Endothelial cell of umbilical vein (primary cell): ENCODE results near the gene MOAP1. TPM values are rescaled to one million over a fixed set of nuclear protein-coding genes. Genes with fewer than 3 reads are reported as not detected.
"Not testable (repeated sequence)": the region's sequence is repeated elsewhere in the genome, so short reads cannot be mapped to it uniquely, and the experiment has no call there.

ENCODE experiments used
- BruUV-seq: library from RNA; stranded (reverse); fragments of 400-500 nt; replicated peaks from 2 replicates; lab custom pipeline; 2021; lab: Mats Ljungman, UMichigan
- CTCF ChIA-PET: fragments of 300-600, 350-600 bp; sonication (Branson Sonifier 250); formaldehyde crosslinking; loops from one replicate; lab custom pipeline; 2021; ENCODE audit warnings: antibody characterized with exemption, inconsistent platforms; lab: Charles Lee
- POLR2A ChIA-PET: fragments of 300-600, 350-600 bp; sonication (Branson Sonifier 250); formaldehyde crosslinking; loops from one replicate; lab custom pipeline; 2021; ENCODE audit warnings: antibody characterized with exemption, inconsistent platforms; lab: Charles Lee
- DNase-seq: peaks from one replicate; pipeline ENCODE4 v3.0.0-alpha.2; 2011; ENCODE audit warnings: low read depth, low spot score
- FAIRE-seq: peaks from 2 replicates; lab custom pipeline; 2011; peaks lifted over from hg19 to GRCh38; lab: Jason Lieb, UNC
- H2AFZ ChIP-seq: 2 replicates; pipeline ENCODE4 v1.6.0; 2012; ENCODE audit warnings: low read depth, low read length, control low read depth, inconsistent platforms
- H3K27ac ChIP-seq: 2 replicates; pipeline ENCODE4 v1.5.1; 2011; ENCODE audit warnings: low read depth, mild to moderate bottlenecking, control low read depth, low read length, moderate library complexity; ENCODE audit not compliant: insufficient read depth
- H3K27me3 ChIP-seq, 2 experiments: 2 replicates each; pipeline versions ENCODE4 v1.6.0 to v1.6.1; 2011; ENCODE audit warnings: low read length in 2 of 2, mixed read lengths in 1 of 2; ENCODE audit not compliant: control insufficient read depth in 2 of 2, insufficient read depth in 2 of 2
- H3K36me3 ChIP-seq, 2 experiments: 2 replicates in 1 of 2; 3 replicates in 1 of 2; pipeline ENCODE4 v1.5.1; 2011; ENCODE audit warnings: low read length in 2 of 2, mild to moderate bottlenecking in 1 of 2, moderate library complexity in 1 of 2; ENCODE audit not compliant: control insufficient read depth in 2 of 2, insufficient read depth in 2 of 2; ENCODE audit errors: extremely low read depth in 1 of 2
- H3K4me1 ChIP-seq: 3 replicates; pipeline ENCODE4 v1.5.1; 2011; ENCODE audit warnings: mild to moderate bottlenecking, low read length; ENCODE audit not compliant: control insufficient read depth, insufficient read depth; ENCODE audit errors: extremely low read depth
- H3K4me2 ChIP-seq: 2 replicates; pipeline ENCODE4 v1.6.1; 2011; ENCODE audit warnings: low read length, control low read depth, mixed read lengths; ENCODE audit not compliant: insufficient read depth
- H3K4me3 ChIP-seq, 3 experiments: fragments of 200-600 bp in 1 of 3; sonication (generic), shearing (Covaris generic) in 1 of 3; replicated peaks in 1 of 3; 2 replicates each; pipeline ENCODE4 v1.5.1; 2011 to 2016; ENCODE audit warnings: control low read depth in 3 of 3, low read length in 3 of 3, mild to moderate bottlenecking in 2 of 3, inconsistent platforms in 1 of 3, low read depth in 1 of 3, moderate library complexity in 1 of 3; ENCODE audit not compliant: insufficient read depth in 1 of 3
- H3K79me2 ChIP-seq: 2 replicates; pipeline ENCODE4 v1.6.0; 2012; ENCODE audit warnings: low read length, inconsistent platforms; ENCODE audit not compliant: control insufficient read depth, insufficient read depth
- H3K9ac ChIP-seq: replicated peaks from 2 replicates; pipeline ENCODE3; 2011; ENCODE audit warnings: low read length, control low read depth; ENCODE audit not compliant: insufficient read depth; ENCODE audit errors: extremely low read depth
- H3K9me1 ChIP-seq: replicated peaks from 3 replicates; pipeline ENCODE4 v1.6.0; 2011; ENCODE audit warnings: mild to moderate bottlenecking, low read length; ENCODE audit not compliant: control insufficient read depth, insufficient read depth; ENCODE audit errors: extremely low read depth
- H3K9me3 ChIP-seq: replicated peaks from 2 replicates; pipeline ENCODE4 v1.5.1; 2012; ENCODE audit warnings: low read length, inconsistent platforms; ENCODE audit not compliant: control insufficient read depth, insufficient read depth
- H4K20me1 ChIP-seq: replicated peaks from 2 replicates; pipeline ENCODE3; 2011; ENCODE audit warnings: mild to moderate bottlenecking, low read length; ENCODE audit not compliant: control insufficient read depth, insufficient read depth; ENCODE audit errors: extremely low read depth
- CTCF ChIP-seq, 2 donors: IDR thresholded peaks; 1 replicate in 1 of 2; 2 replicates in 1 of 2; pipeline ENCODE4 v1.5.1; 2011; ENCODE audit warnings: low read length in 2 of 2, mild to moderate bottlenecking in 2 of 2, moderate library complexity in 2 of 2, control low read depth in 1 of 2, inconsistent platforms in 1 of 2, low read depth in 1 of 2; ENCODE audit not compliant: insufficient read depth in 1 of 2; ENCODE audit errors: extremely low read depth in 1 of 2
- EZH2 ChIP-seq: IDR thresholded peaks from 2 replicates; pipeline ENCODE4 v1.6.1; 2012; ENCODE audit warnings: borderline replicate concordance, low read depth, mild to moderate bottlenecking, moderate library complexity, low read length, inconsistent platforms; ENCODE audit not compliant: severe bottlenecking
- FOS ChIP-seq: IDR thresholded peaks from 2 replicates; pipeline ENCODE4 v1.6.1; 2011; ENCODE audit warnings: mild to moderate bottlenecking, low read length, moderate library complexity, borderline replicate concordance; ENCODE audit not compliant: insufficient read depth
- GATA2 ChIP-seq: IDR thresholded peaks from 2 replicates; pipeline ENCODE4 v1.7.0; 2011; ENCODE audit warnings: low read depth, mild to moderate bottlenecking, moderate library complexity, mixed read lengths, low read length; ENCODE audit not compliant: insufficient read length, insufficient read depth
- JUN ChIP-seq: IDR thresholded peaks from 2 replicates; pipeline ENCODE4 v1.6.1; 2011; ENCODE audit warnings: borderline replicate concordance, low read depth; ENCODE audit not compliant: insufficient read length, insufficient read depth
- MYC ChIP-seq: IDR thresholded peaks from one replicate; pipeline ENCODE4 v1.6.1; 2011; ENCODE audit warnings: mild to moderate bottlenecking, low read depth, low read length
- POLR2A ChIP-seq: IDR thresholded peaks from 2 replicates; pipeline ENCODE4 v1.6.1; 2012; ENCODE audit warnings: low read depth, mild to moderate bottlenecking, control low read depth, low read length
- POLR2AphosphoS5 ChIP-seq: IDR thresholded peaks from 2 replicates; pipeline ENCODE4 v1.6.1; 2012; ENCODE audit warnings: low read depth, mild to moderate bottlenecking, control low read depth, low read length, moderate library complexity; ENCODE audit not compliant: insufficient read depth
- dilution Hi-C: fragments of 300-500 bp; cut with MboI; formaldehyde crosslinking; loops from one replicate; pipeline ENCODE4 v1.15.0; 2019; ENCODE audit warnings: low sequenced_read_pairs; ENCODE audit not compliant: extremely low pct_ligation_motif_present
- intact Hi-C: fragments of 100-400 bp; cut with micrococcal nuclease; formaldehyde crosslinking; loops from one replicate; pipeline ENCODE4 v1.10.0; 2022
- polyA plus RNA-seq, 4 experiments: library from polyadenylated mRNA; depleted of rRNA in 3 of 4; stranded (reverse) in 3 of 4; unstranded in 1 of 4; fragments of >200 nt; gene quantifications; 2 replicates each; pipeline versions ENCODE4 v1.2.1 to v1.2.3, GENCODE V29; 2011 to 2012; ENCODE audit warnings: missing spikeins in 1 of 4
- total RNA-seq: library from RNA; stranded (reverse); gene quantifications from 2 replicates; pipeline ENCODE4 v1.2.3, GENCODE V29; 2021
- TF ChIP-seq, protein P1 (sequence below): IDR thresholded peaks from 2 replicates; pipeline ENCODE4 v1.6.1; 2011; ENCODE audit not compliant: insufficient read depth, insufficient read length

MOAP1 gene
- total and polyA plus RNA-seq, 2 donors (not counting 3 experiments of a cell fraction or from before 2014, with no cell fraction given), result 15.0 to 21.0 TPM

DNA sequence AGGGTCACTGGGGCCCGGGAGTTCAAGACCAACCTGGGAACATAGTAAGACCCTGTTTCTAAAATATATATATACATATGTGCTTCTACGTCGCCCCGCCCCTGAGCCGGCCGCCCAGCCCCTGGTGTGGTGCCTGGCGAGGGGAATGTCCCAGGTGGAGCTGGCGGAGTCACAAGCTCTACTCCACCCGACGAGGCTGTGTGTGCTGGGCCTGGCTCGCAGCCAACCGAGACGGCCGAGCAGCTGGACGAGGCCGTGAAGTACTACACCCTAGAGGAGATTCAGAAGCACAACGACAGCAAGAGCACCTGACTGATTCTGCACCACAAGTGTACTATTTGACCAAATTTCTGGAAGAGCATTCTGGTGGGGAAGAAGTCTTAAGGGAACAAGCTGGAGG, 46.8 kb downstream of the MOAP1 start:
- Histone ChIP-seq H3K9ac (no peak overlapping the region), H3K4me1 (no peaks in the 10 kb centered on the region), H3K9me3 (no peaks in the 10 kb centered on the region), H4K20me1 (no peaks in the 10 kb centered on the region), H2AFZ (no peak overlapping the region), H3K4me3 (no peak overlapping the region), H3K79me2 (no peaks in the 10 kb centered on the region), H3K9me1 (no peaks in the 10 kb centered on the region), H3K36me3 (no peaks in the 10 kb centered on the region), H3K27ac (no peak overlapping the region), H3K27me3 (no peaks in the 10 kb centered on the region), H3K4me2 (no peak overlapping the region)
- intact Hi-C loops, result loop anchor here (2.0 to 5.0 kb wide), 4 partner anchors 103 to 425 kb away; no protein-coding TSS in a partner anchor
- no peak for DNase-seq
- no TSS peak for BruUV-seq
- dilution Hi-C loops, result loop anchor here (25.0 kb wide), 1 partner anchor 176 kb away; no protein-coding TSS in a partner anchor
- ChIA-PET CTCF (interaction anchor here (0.9 to 4.6 kb wide), 3 partner anchors 24 to 184 kb away, joined by 3 to 68 read pairs (median 58); no protein-coding TSS in a partner anchor), POLR2A (no interaction called here)
- TF ChIP-seq, protein P1, sequence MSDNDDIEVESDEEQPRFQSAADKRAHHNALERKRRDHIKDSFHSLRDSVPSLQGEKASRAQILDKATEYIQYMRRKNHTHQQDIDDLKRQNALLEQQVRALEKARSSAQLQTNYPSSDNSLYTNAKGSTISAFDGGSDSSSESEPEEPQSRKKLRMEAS, result no peak
- no peak for TF ChIP-seq POLR2AphosphoS5
- no peak for TF ChIP-seq CTCF (IDR thresholded peaks at IDR 0.05; ENCODE audit: extremely low read depth in 1 of 2, insufficient read depth in 1 of 2, low read depth in 1 of 2, low read length in 2 of 2)
- TF ChIP-seq POLR2A, result no peak
- no peak for TF ChIP-seq FOS
- TF ChIP-seq MYC, result no peak
- TF ChIP-seq EZH2, result no peak
- TF ChIP-seq GATA2, result no peak
- no peak for TF ChIP-seq JUN
- FAIRE-seq, result no peak

GRCh38 chr14:93136508-93136907, 48.2 kb downstream of the MOAP1 start:
- FAIRE-seq, result not testable (repeated sequence)

More at GRCh38 chr14:93136508-93136907, 48.2 kb downstream of the MOAP1 start:
- POLR2A ChIA-PET, H2AFZ ChIP-seq, H3K4me3 ChIP-seq, H3K9me1 ChIP-seq, H3K79me2 ChIP-seq, H3K4me1 ChIP-seq, H3K27me3 ChIP-seq, H4K20me1 ChIP-seq, DNase-seq, H3K4me2 ChIP-seq, H3K9ac ChIP-seq, H3K9me3 ChIP-seq, H3K27ac ChIP-seq, H3K36me3 ChIP-seq, BruUV-seq: not testable (repeated sequence)
- intact Hi-C loops (loop anchor here (5.0 kb wide), 1 partner anchor 299 kb away; no protein-coding TSS in a partner anchor), dilution Hi-C loops (loop anchor here (25.0 kb wide), 1 partner anchor 174 kb away; no protein-coding TSS in a partner anchor)
- CTCF ChIA-PET, result interaction anchor here (1.3 to 4.6 kb wide), 3 partner anchors 23 to 183 kb away, joined by 3 to 68 read pairs (median 5); no protein-coding TSS in a partner anchor
